ENCODE results near the gene LCA5L.

GRCh38 chr21:39466584-39466983 is 21.0 kb upstream of the LCA5L start:
- TF ChIP-seq, protein P1, sequence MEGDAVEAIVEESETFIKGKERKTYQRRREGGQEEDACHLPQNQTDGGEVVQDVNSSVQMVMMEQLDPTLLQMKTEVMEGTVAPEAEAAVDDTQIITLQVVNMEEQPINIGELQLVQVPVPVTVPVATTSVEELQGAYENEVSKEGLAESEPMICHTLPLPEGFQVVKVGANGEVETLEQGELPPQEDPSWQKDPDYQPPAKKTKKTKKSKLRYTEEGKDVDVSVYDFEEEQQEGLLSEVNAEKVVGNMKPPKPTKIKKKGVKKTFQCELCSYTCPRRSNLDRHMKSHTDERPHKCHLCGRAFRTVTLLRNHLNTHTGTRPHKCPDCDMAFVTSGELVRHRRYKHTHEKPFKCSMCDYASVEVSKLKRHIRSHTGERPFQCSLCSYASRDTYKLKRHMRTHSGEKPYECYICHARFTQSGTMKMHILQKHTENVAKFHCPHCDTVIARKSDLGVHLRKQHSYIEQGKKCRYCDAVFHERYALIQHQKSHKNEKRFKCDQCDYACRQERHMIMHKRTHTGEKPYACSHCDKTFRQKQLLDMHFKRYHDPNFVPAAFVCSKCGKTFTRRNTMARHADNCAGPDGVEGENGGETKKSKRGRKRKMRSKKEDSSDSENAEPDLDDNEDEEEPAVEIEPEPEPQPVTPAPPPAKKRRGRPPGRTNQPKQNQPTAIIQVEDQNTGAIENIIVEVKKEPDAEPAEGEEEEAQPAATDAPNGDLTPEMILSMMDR (IDR thresholded peaks at IDR 0.05; ENCODE audit: low read length), result no peak
- TF ChIP-seq EZH2 (IDR thresholded peaks at IDR 0.05; ENCODE audit: borderline replicate concordance, low read length), result no peak
